Fibroblast of the aortic adventitia (primary cell): ENCODE data around the gene TSPAN18. TPM values are rescaled to one million over a fixed set of nuclear protein-coding genes. Genes with fewer than 3 reads are reported as not detected.
A peak's percentile ranks its signal among the peaks of the same experiment; 100 is the strongest.

Experiments used
- DNase-seq: peaks from one replicate; pipeline ENCODE4 v3.0.0-alpha.2; 2010; ENCODE audit warnings: low read depth
- H3K4me3 ChIP-seq: 2 replicates; pipeline ENCODE4 v1.5.1; 2011; ENCODE audit warnings: low read depth, mild to moderate bottlenecking, control low read depth, low read length, moderate library complexity
- total RNA-seq: library from RNA; depleted of rRNA; stranded (reverse); fragments of >200 nt; gene quantifications from 2 replicates; pipeline ENCODE4 v1.2.3, GENCODE V29; 2012; ENCODE audit warnings: low replicate concordance
- TF ChIP-seq, protein P1 (sequence below): IDR thresholded peaks from 2 replicates; pipeline ENCODE4 v1.5.1; 2011; ENCODE audit warnings: mild to moderate bottlenecking, low read length, control low read depth, inconsistent platforms; ENCODE audit not compliant: insufficient read depth

Gene TSPAN18
- total RNA-seq, 1 donor: under 0.01 TPM

DNA sequence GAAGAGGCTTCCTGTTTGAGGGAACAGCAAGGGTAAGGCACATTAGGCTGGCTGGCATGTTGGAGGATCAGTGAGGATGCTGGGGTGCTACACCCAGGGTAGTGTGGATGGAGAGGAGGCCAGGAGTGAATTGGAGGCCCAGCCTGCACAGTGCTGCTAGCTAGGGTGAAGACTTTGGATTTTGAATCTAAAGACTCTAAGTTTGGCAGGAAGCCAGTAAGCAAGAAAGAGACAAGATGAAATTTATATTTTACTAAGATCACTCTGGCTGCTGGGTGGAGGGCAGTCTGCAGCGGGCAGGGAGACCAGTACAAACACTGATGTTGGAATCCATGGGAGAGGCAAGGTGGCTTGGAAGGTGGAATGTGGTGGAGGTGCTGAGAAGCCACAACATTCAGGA lies 43.6 kb downstream of the TSPAN18 start:
- DNase-seq: no peak
- no peak overlapping the region for H3K4me3 ChIP-seq
- TF ChIP-seq, protein P1, sequence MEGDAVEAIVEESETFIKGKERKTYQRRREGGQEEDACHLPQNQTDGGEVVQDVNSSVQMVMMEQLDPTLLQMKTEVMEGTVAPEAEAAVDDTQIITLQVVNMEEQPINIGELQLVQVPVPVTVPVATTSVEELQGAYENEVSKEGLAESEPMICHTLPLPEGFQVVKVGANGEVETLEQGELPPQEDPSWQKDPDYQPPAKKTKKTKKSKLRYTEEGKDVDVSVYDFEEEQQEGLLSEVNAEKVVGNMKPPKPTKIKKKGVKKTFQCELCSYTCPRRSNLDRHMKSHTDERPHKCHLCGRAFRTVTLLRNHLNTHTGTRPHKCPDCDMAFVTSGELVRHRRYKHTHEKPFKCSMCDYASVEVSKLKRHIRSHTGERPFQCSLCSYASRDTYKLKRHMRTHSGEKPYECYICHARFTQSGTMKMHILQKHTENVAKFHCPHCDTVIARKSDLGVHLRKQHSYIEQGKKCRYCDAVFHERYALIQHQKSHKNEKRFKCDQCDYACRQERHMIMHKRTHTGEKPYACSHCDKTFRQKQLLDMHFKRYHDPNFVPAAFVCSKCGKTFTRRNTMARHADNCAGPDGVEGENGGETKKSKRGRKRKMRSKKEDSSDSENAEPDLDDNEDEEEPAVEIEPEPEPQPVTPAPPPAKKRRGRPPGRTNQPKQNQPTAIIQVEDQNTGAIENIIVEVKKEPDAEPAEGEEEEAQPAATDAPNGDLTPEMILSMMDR: no peak

DNA sequence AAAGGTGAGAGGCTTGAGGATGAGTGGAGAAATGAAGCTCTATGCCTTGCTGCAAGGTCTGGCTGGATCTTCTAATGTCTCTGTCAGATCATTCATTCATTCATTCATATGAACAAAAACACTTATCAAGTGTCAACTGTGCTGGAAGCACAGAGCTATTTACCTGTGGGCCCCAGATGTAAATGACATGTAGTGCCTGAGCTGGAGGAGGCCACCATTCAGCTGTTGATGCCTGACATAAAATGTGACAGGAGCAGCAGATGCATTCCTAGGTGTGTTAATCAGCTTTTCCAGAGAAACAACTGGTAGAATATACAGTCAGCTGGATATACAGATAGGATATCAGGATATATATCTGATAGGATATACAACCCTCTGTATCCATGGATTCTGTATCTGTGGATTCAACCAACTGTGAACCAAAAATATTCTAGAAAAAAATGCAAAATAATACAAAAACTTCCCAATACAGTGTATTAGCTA lies 44.5 kb downstream of the TSPAN18 start:
- H3K4me3 ChIP-seq: no peak overlapping the region
- DNase-seq: no peak
- TF ChIP-seq, protein P1: no peak

DNA sequence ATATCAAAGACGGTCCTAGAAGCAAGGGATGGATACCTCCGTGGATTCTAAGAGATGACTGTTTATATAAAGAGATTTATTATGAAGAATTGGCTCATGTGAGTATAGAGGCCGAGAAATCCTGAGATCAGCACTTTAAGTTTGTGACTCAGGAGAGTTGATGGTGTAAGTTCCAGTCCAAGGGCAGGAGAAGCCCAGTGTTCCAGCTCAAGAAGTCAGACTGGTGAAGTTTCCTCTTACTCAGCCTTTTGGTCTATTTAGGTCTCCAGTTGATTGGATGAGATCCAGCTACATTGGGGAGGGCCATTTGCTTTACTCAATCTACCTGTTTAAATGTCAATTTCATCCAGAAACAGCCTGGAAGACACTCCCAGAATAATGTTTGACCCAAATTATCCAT lies 45.1 kb downstream of the TSPAN18 start:
- DNase-seq: no peak
- TF ChIP-seq, protein P1: no peak
- H3K4me3 ChIP-seq: no peak overlapping the region

DNA sequence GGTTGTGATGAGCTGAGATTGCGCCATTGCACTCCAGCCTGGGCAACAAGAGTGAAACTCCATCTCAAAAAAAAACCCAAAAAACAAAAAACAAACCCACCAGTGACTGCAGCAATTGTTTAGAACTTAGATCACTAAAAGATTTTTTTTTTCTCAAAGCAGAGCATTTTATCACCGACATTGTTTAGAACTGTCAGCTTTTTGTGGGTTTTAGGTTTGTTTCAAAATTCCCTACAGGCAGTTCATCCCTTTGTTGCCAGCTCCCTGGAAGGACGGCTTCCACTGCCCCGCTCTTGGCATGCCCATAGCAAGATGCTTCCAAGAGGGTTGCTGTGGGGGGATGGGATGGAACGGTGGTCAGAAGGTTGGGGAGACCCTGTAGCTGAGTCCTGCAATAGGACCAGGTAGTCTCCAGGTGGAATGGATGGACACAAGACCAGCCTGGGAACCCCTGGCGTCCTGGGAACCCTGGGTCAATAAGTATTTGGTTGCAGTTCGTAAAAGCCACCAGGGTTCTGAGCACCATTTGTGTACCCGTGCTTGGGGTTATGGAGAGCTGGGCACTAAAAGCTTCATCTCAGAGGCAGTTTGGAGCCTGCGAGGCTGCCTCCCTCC lies 46.7 kb downstream of the TSPAN18 start:
- no peak for DNase-seq
- TF ChIP-seq, protein P1: no peak
- no peak overlapping the region for H3K4me3 ChIP-seq

DNA sequence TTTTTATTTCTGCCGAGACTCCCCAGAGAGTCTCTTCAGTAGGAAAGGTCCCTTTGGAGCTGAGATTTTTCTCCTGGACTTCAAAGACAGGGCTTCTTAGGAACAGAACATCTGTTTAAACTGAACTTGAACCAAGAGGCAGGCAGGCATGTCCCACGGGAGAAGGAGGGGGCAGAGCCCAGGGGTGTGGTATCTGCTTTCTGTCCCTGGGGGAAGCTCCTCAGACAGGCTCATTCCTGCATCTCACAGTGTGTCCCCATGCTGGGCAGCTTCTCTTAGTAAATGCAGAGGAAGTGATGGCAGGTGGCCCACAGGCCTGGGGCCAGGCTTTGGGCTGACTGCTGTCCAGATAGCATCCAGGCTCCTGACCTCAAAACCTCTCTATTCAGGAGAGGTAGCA lies 47.3 kb downstream of the TSPAN18 start:
- no peak overlapping the region for H3K4me3 ChIP-seq
- TF ChIP-seq, protein P1: no peak
- DNase-seq: no peak

DNA sequence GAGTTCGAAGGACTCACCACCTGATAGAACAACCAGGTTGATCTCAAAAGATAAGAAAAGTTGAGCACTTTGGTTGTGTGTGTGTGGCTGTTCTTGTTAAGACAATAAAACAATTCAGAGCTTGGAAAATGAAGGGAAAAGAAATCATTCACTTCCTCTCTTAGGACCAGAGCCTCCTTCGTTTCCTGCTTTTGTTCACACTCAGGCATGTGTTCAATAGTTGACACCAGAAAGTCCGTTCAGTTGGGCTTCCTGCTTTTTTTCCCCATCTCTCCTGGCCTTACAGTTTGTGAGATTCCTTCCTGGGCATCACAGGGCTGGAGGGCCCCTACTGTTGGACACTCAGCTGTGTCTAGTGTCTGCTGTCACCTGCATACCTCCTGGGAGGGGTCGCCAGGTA lies 48.0 kb downstream of the TSPAN18 start:
- no peak overlapping the region for H3K4me3 ChIP-seq
- TF ChIP-seq, protein P1: no peak
- no peak for DNase-seq

DNA sequence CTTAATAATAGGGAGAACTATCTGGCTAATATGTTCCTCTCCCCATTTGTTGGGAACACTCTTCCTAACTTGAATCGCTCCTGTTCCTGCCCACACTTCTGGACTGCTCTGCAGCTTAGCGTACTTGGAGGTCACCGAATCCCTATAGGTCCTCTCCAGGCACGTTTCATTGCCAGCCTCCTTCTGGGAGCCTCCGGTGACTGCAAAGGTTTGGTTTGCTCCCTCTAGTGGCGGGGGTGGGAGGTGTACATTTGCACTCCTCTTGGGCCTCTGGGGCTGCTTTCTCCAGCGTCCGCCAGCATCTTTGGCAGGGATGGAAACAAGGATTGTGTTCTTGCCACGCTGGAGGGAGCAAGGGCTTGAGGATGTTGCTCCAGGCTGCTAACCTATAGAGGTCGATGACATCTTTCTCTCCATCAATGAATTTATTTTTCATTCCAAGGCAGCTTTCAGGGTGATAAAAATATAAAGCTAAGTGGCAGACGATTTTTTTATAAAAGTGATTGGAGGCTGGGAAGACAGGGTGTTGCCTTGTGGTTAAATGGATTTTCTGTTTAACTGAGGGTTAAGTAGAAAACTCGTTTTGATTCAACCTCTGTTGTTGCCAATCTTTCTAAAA lies 48.7 kb downstream of the TSPAN18 start:
- TF ChIP-seq, protein P1: peak; percentile 50
- no peak for DNase-seq
- no peak overlapping the region for H3K4me3 ChIP-seq
